ENCODE results near the gene CST6. TPM values are rescaled to one million over a fixed set of nuclear protein-coding genes. Genes with fewer than 3 reads are reported as not detected.

Gene CST6
- total RNA-seq, 4 donors from 2014 or later: not detected

DNA sequence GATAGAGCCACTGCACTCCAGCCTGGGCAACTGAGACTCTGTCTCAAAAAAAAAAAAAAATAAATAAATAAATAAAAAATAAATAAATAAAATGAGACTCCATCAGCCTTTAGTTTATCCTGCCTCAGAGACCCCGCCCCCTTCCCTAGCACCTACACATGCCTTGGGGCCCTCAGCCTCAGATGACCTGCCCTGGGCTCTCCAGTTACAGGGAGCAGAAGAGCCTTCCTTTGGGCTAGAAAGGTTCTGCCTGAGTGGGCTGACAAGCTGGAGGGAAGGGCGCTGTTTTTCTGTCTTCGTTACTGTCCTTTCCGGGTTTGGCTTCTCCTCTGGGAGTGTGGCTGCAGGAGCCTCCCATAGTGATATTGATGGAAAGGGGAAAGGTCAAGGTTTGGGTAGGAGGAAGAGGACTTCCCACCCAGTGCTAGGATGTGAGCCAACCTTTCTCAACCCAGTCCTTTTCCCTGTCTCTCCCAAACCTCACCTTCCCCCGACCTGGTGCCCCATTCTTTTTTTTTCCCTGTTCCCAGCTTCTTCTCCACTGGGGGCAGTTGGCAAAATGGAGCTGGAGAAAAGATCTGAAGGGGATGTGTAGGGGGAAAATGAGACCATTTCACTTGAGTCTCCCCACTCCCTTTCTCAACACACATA, 38.9 kb downstream of the CST6 start:
- TF ChIP-seq CTCF (IDR thresholded peaks at IDR 0.05): peak in 1 of 5 experiments; percentile 13
- no peak for TF ChIP-seq EP300 (IDR thresholded peaks at IDR 0.05; ENCODE audit: low read depth)

DNA sequence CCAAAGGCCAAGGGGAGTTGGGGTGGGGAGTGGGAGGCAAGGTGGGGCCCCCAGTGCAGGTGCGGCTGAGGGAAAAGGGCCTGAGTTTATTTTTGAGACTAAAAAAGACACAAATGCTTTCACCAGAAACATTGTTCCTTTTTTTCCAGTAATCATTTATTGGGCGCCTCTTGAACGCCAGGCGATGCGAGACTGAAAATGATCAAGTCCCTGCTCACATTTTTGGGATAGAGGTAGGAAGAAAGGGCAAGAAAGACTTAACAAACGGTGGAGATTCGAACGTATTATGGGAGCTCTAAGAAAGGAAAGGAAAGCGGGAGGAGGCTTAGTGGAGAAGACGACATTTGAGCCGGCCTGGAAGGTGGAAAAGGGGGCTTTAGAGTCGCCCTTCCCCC, 39.6 kb downstream of the CST6 start:
- intact Hi-C loops (cut with DNase I; ENCODE audit: low total_unique reads) (no loop called here), in situ Hi-C loops (cut with MboI; ENCODE audit: low pct_ligation_motif_present in 1 of 4, low pct_unique_long_range_greater_than_20kb in 1 of 4, low sequenced_read_pairs in 3 of 4) (no loop called here)
- TF ChIP-seq CTCF (IDR thresholded peaks at IDR 0.05) (no peak), POLR2A (IDR thresholded peaks at IDR 0.05) (no peak), EP300 (IDR thresholded peaks at IDR 0.05; ENCODE audit: low read depth) (no peak), POLR2AphosphoS5 (IDR thresholded peaks at IDR 0.05) (no peak)
- peaks cover 5 to 32% (median 18%) of the 10 kb centered on the region in 4 donors for H3K4me1 ChIP-seq
- H3K4me3 ChIP-seq: peak overlapping the region; percentile 30 to 99 (median 80)
- DNase-seq: no peak
- H3K9me3 ChIP-seq: no peaks in the 10 kb centered on the region
- WGBS, 2 donors (ENCODE audit: low coverage in 1 of 2): 15 to 18% methylated on average over 11 to 12 of the region's 12 CpGs
- peaks cover 0 to 21% (median 9%) of the 10 kb centered on the region in 4 donors for H3K36me3 ChIP-seq
- peaks cover 18% of the 10 kb centered on the region for H3K27me3 ChIP-seq
- peak overlapping the region; percentile 88 to 94 (median 93) for H3K27ac ChIP-seq

More for the DNA sequence above, 38.9 kb downstream of the CST6 start:
- Histone ChIP-seq H3K27ac (peak overlapping the region; percentile 88 to 94 (median 93)), H3K4me3 (no peak overlapping the region), H3K4me1 (peaks cover 5 to 32% (median 18%) of the 10 kb centered on the region in 4 donors), H3K36me3 (peaks cover 0 to 16% (median 9%) of the 10 kb centered on the region in 4 donors), H3K27me3 (peaks cover 18% of the 10 kb centered on the region), H3K9me3 (no peaks in the 10 kb centered on the region)
- WGBS, 2 donors (ENCODE audit: low coverage in 1 of 2): 89% methylated on average over 5 of the region's 5 CpGs; no CpG with 5 or more reads in 1 of the 2 donors
- in situ Hi-C loops (cut with MboI; ENCODE audit: low pct_ligation_motif_present in 1 of 4, low pct_unique_long_range_greater_than_20kb in 1 of 4, low sequenced_read_pairs in 3 of 4): no loop called here
- intact Hi-C loops (cut with DNase I; ENCODE audit: low total_unique reads): no loop called here
- no peak for DNase-seq

- Histone ChIP-seq H3K36me3 (peaks cover 0 to 28% (median 11%) of the 10 kb centered on the region in 4 donors), H3K27me3 (peaks cover 18% of the 10 kb centered on the region), H3K4me1 (peaks cover 5 to 32% (median 18%) of the 10 kb centered on the region in 4 donors), H3K27ac (peak within 1 kb of the TSS; percentile 88 to 94 (median 93)), H3K4me3 (peak within 1 kb of the TSS; percentile 66 to 99 (median 80)), H3K9me3 (no peaks in the 10 kb centered on the region)
- WGBS, 2 donors (ENCODE audit: low coverage in 1 of 2): 0 to 1% methylated on average over 5 to 39 of the region's 84 CpGs
- DNase-seq: peak; percentile 98
- in situ Hi-C loops (cut with MboI; ENCODE audit: low pct_ligation_motif_present in 1 of 4, low pct_unique_long_range_greater_than_20kb in 1 of 4, low sequenced_read_pairs in 3 of 4) (no loop called here), intact Hi-C loops (cut with DNase I; ENCODE audit: low total_unique reads) (no loop called here)
- TF ChIP-seq CTCF (IDR thresholded peaks at IDR 0.05) (no peak), EP300 (IDR thresholded peaks at IDR 0.05; ENCODE audit: low read depth) (no peak), POLR2A (IDR thresholded peaks at IDR 0.05) (peak; percentile 77), POLR2AphosphoS5 (IDR thresholded peaks at IDR 0.05) (peak; percentile 71 to 80 (median 79))
Measured at GRCh38 chr11:66051766-66052663, 40.2 kb downstream of the CST6 start, which contains the start of gene SF3B2. TSS of gene SF3B2 (plus strand) at chr11:66052364. CDS start at chr11:66052385, 21 bp downstream.

DNA sequence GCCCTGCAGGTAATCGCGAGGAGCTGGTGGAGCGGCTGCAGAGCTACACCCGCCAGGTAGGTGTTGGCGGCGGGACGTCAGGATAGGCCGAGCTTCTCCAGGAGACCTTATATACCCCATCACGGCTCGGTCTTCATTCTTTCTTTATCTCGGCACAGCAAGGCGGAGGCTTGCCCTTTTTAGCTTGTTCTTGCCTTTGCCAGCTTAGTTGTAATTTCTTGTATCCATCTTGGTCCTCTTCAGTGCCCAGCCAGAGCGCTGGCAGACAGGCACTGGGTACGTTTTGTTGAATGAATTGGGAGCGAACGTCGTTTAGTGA, 40.8 kb downstream of the CST6 start:
- H3K4me1 ChIP-seq: peaks cover 5 to 32% (median 18%) of the 10 kb centered on the region in 4 donors
- TF ChIP-seq POLR2A (IDR thresholded peaks at IDR 0.05) (no peak), POLR2AphosphoS5 (IDR thresholded peaks at IDR 0.05) (no peak), EP300 (IDR thresholded peaks at IDR 0.05; ENCODE audit: low read depth) (no peak), CTCF (IDR thresholded peaks at IDR 0.05) (no peak)
- 3% methylated on average over 17 of the region's 17 CpGs; no CpG with 5 or more reads in 1 of the 2 donors for WGBS, 2 donors (ENCODE audit: low coverage in 1 of 2)
- H3K4me3 ChIP-seq: peak overlapping the region; percentile 66 to 99 (median 80)
- H3K9me3 ChIP-seq: no peaks in the 10 kb centered on the region
- peaks cover 0 to 34% (median 14%) of the 10 kb centered on the region in 4 donors for H3K36me3 ChIP-seq
- H3K27ac ChIP-seq: peak overlapping the region; percentile 88 to 94 (median 93)
- no peak for DNase-seq
- intact Hi-C loops (cut with DNase I; ENCODE audit: low total_unique reads): no loop called here
- peaks cover 18% of the 10 kb centered on the region for H3K27me3 ChIP-seq
- in situ Hi-C loops (cut with MboI; ENCODE audit: low pct_ligation_motif_present in 1 of 4, low pct_unique_long_range_greater_than_20kb in 1 of 4, low sequenced_read_pairs in 3 of 4): no loop called here

Measured in transverse colon (tissue), 4 donors.